ENCODE measurements around the gene CYP4A22.
"Not testable (repeated sequence)": the region's sequence is repeated elsewhere in the genome, so short reads cannot be mapped to it uniquely, and the experiment has no call there.

DNA sequence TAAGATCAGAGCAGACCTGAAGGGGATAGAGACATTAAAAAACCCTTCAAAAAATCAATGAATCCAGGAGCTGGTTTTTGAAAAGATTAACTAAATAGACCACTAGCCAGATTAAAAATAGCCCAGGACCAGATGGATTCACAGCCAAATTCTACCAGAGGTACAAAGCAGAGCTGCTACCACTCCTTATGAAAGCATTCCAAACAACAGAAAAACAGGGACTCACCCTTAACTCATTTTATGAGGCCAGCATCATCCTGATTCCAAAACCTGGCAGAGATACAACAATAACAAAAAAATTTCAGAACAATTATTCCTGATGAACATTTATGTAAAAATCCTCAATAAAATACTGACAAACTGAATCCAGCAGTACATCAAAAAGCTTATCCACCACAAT is 19.2 kb downstream of the CYP4A22 start:
- TF ChIP-seq EP300 (IDR thresholded peaks at IDR 0.05); RCOR1 (IDR thresholded peaks at IDR 0.05; ENCODE audit: low read depth, low read length); CTCF (IDR thresholded peaks at IDR 0.05); CEBPB (IDR thresholded peaks at IDR 0.05); POLR2A (IDR thresholded peaks at IDR 0.05; ENCODE audit: low read length); RAD21 (conservative IDR thresholded peaks at IDR 0.05 in 1 of 2, IDR thresholded peaks at IDR 0.05 in 1 of 2); ELK1 (IDR thresholded peaks at IDR 0.05; ENCODE audit: low read depth, low read length); HEYL (CRISPR knock-in tag; IDR thresholded peaks at IDR 0.05); CHD4 (IDR thresholded peaks at IDR 0.05; ENCODE audit: borderline replicate concordance): not testable (repeated sequence)

Data from A549 (cell line).